HG03520 (cell line): Measurements from ENCODE around the gene ARID1B.

Source experiments
- ATAC-seq: cut with Tn5 transposase; IDR thresholded peaks from one replicate; pipeline ENCODE4 v1.9.1; 2021; ENCODE audit warnings: mild to moderate bottlenecking, moderate library complexity; ENCODE audit not compliant: unreplicated experiment

ARID1B gene

DNA sequence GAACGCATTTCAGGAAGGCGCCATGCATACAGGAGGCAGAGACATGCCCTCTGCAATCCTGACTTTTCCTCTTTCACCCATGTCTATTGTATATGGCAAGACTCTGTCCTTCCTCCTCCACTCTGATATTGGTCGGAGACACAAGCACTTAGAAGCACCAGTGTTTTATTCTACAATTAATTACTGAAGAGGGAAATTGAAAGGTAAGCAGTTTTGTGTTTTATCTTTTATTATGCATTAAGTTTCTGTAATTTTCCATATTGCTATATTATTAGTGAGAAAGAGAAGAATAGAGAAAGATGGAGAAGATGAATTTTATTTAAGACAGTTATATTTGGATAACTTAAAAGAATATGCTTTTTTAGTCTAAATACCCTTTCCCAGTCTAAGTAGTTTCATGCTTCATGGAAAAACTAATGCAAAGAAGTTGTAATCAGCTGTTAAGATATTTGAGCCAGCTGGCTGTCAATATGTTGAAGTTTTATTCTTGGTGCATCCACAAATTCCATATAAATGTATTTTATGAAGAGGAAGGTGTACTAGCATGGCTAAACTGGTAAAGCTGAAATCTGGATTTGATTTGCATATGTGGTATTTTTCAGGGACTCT lies 13.6 kb downstream of the ARID1B start:
- ATAC-seq = no peak

DNA sequence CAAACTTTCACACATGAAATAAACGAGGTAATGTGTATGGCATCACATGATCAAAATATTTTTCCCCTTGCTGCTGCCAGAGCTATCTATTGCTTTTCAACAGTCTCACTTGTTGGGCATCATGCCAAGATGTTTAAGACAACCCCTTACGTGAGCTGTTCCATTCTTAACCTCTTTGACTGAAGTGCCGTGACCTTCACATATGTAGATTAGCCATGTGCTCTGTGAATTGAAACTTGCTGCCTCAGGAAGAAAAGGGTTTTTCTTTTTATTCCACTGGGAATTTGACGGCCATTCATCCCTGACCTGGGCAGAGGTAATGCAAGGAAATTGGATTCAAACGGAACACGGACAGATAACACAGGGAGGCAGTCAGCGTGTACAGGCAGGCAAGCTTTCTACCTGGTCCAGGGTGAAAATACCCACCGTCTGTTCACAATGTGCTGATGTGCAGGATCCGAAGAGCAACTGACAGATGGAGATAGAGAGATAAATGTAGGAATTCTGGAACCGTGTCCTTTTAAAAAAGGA lies 14.2 kb downstream of the ARID1B start:
- ATAC-seq = no peak

DNA sequence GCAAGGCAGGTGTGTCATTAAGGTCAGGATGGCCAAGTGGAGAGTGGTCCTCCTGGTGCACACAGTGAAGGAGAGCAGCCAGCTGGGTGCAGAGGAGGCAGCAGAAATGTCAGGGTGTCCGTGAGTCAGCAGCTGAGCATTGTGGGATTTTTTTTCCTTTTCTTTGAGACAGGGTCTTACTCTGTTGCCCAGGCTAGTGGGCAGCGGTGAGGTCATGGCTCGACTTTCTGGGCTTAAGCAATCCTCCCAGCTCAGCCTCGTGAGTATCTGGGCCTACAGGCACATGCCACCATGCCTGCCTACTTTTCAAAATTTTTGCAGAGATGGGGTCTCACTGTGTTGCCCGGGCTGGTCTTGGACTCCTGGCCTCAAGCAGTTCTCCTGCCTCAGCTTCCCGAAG lies 16.0 kb downstream of the ARID1B start:
- ATAC-seq = no peak

DNA sequence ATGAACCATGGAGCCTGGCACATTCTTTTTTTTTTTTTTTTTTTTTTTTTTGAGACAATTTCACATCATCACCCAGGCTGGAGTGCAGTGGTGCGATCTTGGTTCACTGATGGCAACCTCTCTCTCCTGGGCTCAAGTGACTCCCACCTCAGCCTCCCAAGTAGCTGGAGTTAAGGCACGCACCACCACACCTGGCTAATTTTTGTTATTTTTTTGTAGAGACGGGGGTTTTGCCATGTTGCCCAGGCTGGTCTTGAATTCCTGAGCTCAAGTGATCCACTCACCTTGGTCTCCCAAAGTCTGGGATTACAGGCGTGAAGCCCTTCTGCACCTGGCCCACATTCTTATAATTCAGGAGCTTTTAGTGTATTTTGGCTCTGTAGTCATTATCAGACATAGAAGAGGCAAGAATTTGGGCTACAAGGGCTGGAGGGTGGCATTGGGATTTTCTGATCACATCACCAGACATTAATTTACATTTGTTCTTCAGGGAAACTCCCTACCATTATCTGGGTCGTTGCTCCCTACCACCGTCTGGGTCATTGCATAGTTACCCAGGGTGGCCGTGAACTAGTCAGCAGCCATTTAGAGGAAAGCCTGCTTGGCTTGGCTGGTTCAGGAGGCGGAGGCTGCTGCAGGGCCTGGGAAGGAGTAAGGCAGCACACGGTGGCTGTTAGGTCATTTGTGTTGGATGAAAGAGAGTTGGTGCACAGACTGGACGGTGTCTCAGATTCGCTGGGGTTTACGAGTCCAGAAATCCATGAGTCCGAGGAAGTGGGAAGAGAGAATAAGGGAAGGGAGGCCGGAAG lies 17.6 kb downstream of the ARID1B start:
- no peak for ATAC-seq

DNA sequence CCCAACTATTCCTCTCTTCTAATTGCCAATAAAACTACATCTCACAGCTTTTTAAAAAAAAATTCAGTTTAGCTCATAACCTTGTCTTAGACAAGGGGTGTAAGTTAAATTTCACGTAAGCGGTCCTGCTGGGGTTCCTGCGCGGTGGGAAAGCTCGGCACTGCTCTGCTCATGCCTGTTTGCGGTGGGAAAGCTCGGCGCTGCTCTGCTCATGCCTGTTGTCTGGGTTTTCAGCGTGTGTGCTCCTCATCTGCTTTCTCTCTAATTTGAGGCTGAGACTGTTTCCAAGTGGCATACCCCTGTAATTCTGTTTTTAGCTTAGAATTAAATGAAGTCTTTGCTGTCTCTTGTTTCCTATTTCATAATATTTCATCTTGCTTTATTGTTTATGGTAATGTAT lies 18.6 kb downstream of the ARID1B start:
- no peak for ATAC-seq

DNA sequence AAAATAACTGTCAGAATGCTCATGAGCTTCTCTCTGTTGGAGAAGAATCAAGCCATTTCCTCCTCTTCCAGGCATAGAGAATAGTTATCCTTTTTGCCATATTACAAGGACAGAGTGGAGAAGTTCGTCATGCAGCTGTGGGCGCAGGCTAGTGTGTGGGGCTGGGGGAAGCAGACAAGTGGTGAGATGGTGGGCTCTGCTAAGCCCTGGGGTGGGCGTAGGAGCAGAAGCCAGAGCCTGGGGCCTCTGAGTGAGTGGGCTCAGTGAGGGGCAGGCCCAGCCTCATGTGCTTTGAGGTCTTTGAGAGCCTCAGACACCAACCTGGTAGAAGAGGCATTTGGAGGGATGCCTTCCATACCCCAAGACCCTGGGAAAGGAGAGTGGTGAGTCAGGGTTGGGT lies 19.4 kb downstream of the ARID1B start:
- no peak for ATAC-seq

DNA sequence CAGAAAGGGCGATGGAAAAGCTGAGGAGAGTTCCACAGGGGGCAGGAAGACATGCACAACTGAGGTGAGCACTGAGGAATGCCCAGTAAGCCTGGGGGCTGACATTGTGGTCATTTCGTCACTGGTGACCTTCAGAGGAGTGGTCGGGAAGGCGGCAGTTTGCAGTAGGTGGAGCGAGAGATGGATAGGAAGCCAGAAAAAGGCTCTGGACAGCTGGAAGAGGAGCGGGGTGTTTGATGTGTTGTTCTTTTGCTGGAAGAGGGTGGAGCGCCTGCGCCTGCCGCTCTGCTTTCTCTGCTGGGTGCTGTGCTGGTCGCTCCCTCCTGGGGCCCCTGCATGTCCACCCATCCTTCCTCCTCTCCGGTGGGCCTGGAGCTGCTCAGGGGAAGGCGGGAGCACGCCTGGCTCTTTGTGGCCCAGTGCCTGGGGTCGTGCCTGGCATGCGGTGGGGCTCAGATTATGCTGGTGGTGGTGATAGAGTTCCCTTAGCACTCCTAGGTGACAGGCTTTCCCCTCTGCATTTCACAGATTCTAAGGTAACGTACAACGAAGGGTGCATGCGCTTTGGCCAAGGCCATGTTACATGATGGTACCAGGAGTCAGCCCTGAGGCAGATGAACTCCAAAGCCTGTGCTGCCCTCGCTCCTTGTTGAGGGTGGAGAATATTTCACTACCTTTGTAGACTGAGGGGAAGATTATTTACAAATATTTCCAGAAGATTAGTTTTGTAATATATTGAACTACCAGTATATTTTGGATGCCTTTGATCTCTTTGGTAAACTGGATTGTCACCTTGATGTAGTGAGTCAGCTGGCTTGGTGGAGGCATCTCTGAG lies 20.9 kb downstream of the ARID1B start:
- ATAC-seq = no peak

DNA sequence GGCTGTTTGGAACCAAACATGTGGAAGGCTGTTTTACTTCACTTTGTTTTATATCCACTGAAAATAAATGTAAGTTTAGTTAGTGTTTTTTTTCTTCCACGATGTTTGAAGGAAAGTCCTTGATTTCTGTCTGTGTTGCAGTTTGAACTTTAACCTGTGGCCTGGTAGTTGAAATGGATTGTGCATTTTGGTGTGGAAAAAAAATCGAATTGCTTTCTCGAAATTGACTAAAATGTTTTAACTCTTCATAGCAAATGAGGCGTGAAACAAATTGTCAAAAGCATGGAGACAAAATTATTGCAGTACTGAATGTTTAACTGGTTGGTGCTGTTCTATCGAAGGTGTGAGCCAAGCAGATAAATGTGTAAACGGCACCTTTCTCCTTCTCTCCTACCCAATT lies 24.5 kb downstream of the ARID1B start:
- no peak for ATAC-seq

DNA sequence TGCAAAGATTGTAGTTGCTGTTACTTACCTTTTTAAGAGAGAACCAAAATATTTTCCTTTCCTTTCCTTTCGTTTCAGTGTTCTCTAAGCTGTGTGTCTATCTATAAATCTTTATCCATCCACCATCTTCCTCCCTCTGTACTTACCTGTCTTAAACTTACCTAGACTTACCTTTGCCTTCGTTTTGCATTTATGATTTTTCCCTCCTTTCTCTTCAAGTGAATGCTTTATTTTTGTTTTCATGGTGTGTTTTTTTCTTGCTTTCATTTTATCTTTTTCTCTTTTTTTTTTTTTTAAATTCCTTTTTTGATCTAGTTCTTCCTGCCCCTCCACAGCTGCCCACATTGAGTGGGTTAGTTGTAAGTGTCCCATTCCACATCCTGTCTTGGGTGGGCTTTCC lies 26.2 kb downstream of the ARID1B start:
- ATAC-seq = no peak

DNA sequence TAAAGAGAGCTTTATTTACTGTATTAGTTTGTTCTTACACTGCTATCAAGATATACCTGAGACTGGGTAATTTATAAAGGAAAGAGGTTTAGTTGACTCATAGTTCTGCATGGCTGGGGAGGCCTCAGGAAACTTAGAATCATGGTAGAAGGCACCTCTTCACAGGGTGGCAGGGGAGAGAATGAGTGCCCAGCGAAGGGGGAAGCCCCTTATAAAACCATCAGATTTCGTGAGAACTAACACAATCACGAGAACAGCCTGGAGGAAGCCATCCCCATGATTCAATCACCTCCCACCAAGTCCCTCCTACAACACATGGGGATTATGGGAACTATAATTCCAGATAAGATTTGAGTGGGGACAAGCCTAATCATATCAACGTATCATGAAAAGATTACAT lies 27.2 kb downstream of the ARID1B start:
- no peak for ATAC-seq

DNA sequence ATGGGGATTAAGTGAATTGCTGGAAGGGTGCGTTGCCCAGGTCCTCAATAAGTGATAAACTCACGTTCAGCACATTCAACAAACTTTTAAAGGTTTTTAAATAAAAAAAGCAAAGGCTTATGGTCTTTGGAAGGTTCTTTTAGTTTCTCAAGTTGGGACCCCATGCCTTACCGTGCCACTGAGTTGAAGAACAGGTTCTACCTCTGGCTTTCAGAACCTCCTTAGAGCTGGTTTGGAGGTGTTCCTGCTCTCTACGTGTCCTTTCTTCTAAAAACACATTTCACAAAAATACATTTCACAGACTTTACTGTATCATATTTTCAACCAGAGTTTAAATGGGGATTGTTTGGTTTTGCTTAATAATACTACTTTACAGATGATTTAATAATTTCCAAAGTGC lies 29.0 kb downstream of the ARID1B start:
- ATAC-seq = no peak

DNA sequence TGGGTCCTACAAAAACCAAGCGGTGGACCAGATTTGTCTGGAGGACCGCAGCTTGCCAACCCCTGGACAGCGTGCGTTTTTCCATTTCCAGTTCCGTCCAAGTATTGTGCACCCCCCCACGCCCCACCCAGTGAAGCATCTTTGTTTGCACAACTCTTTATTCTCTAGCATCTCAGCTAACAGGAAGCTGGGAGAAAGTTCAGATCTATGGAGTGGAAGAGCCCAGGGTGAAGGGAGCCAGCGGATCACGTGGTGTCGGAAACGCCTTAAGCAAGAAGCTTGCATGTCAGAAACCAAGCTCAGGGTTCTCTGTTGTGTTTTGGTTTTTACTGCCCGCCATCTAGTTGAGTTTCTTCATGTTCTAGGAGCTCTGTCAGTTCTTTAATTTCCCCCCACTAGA lies 29.9 kb downstream of the ARID1B start:
- ATAC-seq = no peak

DNA sequence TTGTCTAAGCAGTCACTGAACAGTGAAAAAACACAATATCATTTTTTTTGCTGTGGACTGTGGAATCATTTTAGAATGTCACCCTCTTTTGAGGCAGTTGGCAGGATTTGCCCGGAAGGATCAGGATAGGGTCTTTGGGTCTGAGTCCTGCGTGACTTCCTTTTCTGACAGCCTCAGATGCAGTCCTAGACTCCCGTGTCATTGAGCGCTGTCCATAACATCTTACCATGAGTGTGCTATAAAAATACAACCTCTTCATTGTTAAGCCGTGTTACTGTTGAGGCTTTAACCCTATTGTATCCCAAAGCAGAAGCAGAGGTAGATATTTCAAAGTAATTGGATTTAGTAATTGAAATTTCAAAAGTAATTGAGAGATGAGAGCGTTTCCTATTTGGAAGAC lies 30.6 kb downstream of the ARID1B start:
- ATAC-seq = no peak

DNA sequence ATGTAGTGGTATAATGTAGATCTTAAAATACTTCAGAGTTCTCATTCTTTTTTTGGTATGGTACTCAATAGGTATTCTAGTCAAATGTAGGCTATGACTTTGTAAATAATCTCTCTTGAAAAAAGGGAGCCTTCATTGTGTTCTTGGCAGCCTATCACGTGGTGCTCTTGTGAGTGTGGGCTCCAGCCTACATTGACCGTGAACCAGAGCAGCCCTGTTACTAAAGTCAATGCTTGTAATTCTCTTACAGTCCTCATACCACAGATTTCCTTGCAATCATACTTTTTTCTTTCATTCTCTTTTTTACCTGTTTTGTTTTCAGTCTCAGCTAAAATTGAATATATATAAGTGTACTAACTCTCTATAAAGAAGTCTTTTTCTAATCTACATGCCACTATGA lies 31.1 kb downstream of the ARID1B start:
- ATAC-seq = peak; percentile 54

DNA sequence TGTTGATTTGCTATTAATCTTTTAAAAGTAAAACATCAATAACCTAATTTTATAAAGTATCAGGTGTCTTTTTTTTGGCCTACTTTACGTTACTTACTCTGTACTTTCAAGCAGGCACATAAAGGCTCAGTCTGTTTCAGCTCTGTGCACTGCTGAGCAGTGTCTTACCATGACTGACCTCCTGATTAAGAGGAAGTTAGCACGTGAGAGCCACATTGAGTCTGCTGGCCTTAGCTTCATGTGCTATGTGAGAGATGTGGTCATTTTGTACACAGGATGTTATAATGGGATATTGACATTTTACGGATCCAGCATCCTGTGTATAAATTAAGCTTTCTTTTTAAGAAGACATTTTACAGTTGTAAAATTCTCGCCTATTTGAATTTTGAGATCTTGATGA lies 31.9 kb downstream of the ARID1B start:
- ATAC-seq = peak; percentile 69

DNA sequence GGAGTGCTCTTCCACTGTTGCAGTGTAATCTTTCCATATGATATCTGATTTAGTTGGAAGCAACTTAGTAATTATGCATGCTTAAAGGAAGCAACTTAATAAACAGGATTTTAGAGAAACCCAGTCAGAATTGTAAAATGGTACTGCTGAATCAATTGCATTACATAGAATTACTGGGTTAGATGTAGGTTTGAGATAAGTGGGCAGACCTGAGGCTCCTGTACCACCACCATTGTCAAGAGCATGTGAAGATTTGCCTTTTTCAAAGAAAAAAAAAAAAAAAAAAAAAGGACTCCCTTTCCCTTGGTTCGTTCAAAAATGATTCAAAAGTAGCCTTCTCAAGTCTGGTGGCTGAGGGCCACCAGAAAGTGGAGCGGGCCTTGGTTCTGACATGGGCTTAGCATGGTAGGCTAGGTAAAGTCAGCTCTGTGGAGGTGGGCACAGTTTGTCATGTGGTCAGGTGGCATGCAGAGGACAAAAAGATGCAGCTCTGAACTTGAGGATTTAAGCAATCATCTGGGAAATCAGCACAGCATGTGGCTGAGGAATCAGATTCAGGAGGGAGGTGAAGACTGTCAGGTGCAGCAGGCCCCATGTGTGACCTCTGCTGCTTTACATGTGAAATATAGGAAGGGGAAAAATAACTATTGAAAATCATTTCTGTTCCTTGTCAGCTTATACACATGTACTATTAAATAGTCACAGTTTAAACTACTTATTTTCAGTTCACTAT lies 32.4 kb downstream of the ARID1B start:
- ATAC-seq = no peak

DNA sequence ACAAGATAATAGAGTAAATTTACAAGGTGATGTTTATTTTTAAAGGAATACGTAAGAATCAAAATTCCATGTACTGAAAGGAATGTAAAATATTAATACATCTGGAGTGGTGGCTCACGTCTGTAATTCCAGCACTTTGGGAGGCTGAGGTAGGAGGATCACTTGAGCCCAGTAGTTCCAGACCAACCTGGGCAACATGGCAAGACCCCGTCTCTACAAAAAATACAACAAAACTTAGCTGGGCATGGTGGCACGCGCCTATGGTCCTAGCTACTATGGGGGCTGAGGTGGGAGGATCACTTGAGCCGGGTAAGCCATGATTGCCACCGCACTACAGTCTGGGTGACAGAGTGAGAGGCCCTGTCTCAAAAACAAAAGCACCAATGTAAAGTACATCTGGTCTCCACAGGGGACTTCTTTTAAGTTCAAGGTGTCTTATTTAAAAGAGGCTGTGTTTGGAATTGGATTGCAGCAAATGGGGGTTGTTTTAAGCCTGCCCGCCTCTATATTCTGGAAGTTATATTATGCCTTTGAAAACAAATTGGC lies 36.9 kb downstream of the ARID1B start:
- ATAC-seq = no peak

DNA sequence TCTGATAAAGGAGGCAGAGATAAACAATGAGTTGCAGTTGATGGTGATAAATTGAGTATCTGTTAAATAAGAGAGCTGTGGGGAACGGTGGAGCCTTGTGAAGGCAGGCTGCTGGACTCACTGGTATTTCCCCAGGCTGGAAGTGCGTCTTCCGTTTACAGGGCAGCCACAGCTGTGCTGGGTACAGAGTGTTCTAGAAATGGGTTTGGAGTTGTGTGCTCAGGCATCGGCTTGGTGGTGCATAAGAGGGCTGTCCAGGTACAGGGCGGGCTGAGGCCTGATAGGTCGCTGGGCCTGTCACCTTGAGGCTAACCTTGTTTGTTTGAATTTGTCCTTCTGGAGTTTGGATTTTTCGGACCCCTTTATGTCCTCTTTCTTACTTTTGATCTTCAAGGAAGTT lies 39.3 kb downstream of the ARID1B start:
- ATAC-seq = no peak

DNA sequence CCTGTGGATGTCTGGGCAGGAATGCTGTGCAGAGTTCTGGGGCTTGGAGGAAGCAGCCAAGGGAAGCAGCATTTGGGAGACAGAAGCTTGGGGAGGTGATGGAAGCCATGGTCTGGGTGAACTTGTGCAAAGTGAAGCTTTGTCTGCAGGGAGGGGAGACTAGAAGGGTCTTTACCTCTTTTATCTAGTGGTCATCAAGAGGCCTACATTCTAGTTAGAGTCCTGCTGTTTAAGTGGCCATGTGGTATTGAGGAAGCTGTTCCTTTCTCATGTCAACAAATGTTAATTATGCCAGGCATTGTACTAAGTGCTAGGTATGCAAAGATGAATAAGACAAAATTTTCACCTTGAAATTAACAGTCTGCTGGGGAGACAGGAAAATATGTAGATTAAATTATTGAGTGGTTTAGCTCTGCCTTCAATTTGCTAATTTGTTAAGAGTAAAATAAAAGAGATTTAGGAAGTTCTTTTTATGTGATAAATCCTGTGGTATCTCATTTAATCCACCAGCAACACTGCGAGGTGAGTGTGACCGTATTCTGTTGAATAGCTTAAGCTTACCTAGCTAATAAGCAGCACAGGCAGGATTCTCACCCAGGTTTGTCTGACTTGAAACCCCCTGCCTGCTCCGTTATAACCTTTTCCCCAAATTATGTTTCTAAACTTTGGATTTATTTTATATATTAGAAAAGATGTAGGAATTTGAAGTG lies 43.1 kb downstream of the ARID1B start:
- no peak for ATAC-seq

DNA sequence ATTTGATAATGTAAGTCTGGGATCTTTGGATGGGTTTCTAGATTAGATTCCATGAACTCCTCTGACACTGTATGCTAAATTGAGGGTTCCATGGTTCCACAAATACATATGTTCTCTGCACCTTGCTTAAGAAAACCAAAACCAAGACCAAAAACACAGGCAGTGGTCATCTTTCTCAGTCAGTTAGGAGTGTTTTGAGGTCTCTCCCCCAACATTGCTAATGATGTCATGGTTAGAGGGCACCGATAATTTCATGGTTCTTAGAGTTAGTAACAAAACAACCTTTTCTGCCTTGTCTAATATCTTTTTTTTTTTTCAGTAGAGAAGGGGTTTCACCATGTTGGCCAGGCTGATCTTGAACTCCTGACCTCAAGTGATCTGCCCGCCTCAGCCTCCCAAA lies 44.5 kb downstream of the ARID1B start:
- no peak for ATAC-seq
